ENCODE measurements around the gene MAPRE2.

The MAPRE2 gene

GRCh38 chr18:35045121-35045520, 3.9 kb downstream of the MAPRE2 start:
- TF ChIP-seq, protein P1, sequence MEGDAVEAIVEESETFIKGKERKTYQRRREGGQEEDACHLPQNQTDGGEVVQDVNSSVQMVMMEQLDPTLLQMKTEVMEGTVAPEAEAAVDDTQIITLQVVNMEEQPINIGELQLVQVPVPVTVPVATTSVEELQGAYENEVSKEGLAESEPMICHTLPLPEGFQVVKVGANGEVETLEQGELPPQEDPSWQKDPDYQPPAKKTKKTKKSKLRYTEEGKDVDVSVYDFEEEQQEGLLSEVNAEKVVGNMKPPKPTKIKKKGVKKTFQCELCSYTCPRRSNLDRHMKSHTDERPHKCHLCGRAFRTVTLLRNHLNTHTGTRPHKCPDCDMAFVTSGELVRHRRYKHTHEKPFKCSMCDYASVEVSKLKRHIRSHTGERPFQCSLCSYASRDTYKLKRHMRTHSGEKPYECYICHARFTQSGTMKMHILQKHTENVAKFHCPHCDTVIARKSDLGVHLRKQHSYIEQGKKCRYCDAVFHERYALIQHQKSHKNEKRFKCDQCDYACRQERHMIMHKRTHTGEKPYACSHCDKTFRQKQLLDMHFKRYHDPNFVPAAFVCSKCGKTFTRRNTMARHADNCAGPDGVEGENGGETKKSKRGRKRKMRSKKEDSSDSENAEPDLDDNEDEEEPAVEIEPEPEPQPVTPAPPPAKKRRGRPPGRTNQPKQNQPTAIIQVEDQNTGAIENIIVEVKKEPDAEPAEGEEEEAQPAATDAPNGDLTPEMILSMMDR (IDR thresholded peaks at IDR 0.05; ENCODE audit: unreplicated experiment in 3 of 3) = no peak
- Mint-ChIP-seq H3K4me1 (peaks cover 38% of the 10 kb centered on the region), H3K27ac (peak overlapping the region in 1 of 3 experiments; percentile 59), H3K27me3 (ENCODE audit: low read depth) (no peaks in the 10 kb centered on the region), H3K36me3 (ENCODE audit: low read depth) (peaks cover 4% of the 10 kb centered on the region), H3K4me3 (peak overlapping the region in 2 of 3 experiments; percentile 24 to 43), H3K9me3 (no peaks in the 10 kb centered on the region)

GRCh38 chr18:35045806-35046205, 4.6 kb downstream of the MAPRE2 start:
- Mint-ChIP-seq H3K36me3 (ENCODE audit: low read depth) (peaks cover 4% of the 10 kb centered on the region), H3K9me3 (no peaks in the 10 kb centered on the region), H3K27ac (no peak overlapping the region), H3K4me3 (no peak overlapping the region), H3K27me3 (ENCODE audit: low read depth) (no peaks in the 10 kb centered on the region), H3K4me1 (peaks cover 45% of the 10 kb centered on the region)
- TF ChIP-seq, protein P1 (IDR thresholded peaks at IDR 0.05; ENCODE audit: unreplicated experiment in 3 of 3) = no peak

GRCh38 chr18:35047697-35048292, 6.6 kb downstream of the MAPRE2 start:
- Mint-ChIP-seq H3K36me3 (ENCODE audit: low read depth) (peaks cover 4% of the 10 kb centered on the region), H3K27me3 (ENCODE audit: low read depth) (no peaks in the 10 kb centered on the region), H3K4me1 (peaks cover 37% of the 10 kb centered on the region), H3K27ac (no peak overlapping the region), H3K4me3 (no peak overlapping the region), H3K9me3 (no peaks in the 10 kb centered on the region)
- TF ChIP-seq, protein P1 (IDR thresholded peaks at IDR 0.05; ENCODE audit: unreplicated experiment in 3 of 3) = no peak

DNA sequence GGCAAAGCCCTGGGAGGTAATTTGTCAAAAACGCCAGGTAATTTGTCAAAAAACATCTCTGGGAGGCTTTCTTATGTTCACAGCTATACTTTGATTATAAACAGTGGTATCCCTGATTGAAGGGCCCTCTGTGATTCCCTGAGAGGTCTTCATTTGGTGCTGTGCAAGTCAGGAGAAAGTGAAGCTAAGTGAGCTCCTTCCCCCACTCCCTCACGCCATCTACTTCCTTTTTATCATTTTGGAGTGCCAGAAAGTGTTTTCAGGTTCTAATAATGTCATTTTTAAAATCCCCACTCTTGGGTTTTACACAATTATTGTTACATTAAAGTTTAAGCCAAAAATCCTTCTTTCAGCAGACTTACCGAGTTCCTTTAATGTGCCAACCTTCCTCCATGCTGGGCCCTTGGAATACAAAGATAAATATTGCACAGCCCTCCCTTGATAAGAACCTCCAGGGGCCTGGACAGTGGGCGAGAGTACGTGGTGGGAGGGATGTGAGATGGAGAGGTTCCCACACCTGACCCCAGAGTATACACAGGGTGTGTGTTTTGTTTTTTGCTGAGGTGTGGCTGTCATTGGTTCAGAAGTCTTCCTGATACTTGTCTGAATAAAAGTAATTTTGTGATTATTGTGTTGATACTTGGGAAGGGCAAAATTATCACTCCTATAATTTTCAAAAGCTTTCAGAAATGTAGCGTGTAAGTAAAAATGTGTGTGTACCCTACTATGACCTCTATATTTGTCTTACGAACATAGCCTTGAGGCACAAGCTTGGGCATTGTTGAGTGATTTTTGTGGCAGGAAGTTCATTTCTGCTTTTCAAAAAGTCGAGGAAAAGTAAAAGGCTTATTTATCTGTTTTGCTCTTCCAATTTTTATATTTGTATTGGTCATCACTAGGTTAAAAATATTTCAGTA, 8.2 kb downstream of the MAPRE2 start:
- Mint-ChIP-seq H3K4me3 (no peak overlapping the region), H3K9me3 (no peaks in the 10 kb centered on the region), H3K27ac (peak overlapping the region in 1 of 3 experiments; percentile 13), H3K4me1 (peaks cover 32% of the 10 kb centered on the region), H3K36me3 (ENCODE audit: low read depth) (peaks cover 6% of the 10 kb centered on the region), H3K27me3 (ENCODE audit: low read depth) (no peaks in the 10 kb centered on the region)
- TF ChIP-seq, protein P1 (IDR thresholded peaks at IDR 0.05; ENCODE audit: unreplicated experiment in 3 of 3) = no peak

GRCh38 chr18:35050028-35050546, 8.9 kb downstream of the MAPRE2 start:
- Mint-ChIP-seq H3K4me1 (peaks cover 30% of the 10 kb centered on the region), H3K27me3 (ENCODE audit: low read depth) (no peaks in the 10 kb centered on the region), H3K4me3 (no peak overlapping the region), H3K27ac (peak overlapping the region; percentile 10 to 43 (median 18)), H3K36me3 (ENCODE audit: low read depth) (peaks cover 9% of the 10 kb centered on the region), H3K9me3 (no peaks in the 10 kb centered on the region)
- TF ChIP-seq, protein P1 (IDR thresholded peaks at IDR 0.05; ENCODE audit: unreplicated experiment in 3 of 3) = no peak
